ENCODE measurements around the gene STX8. TPM values are rescaled to one million over a fixed set of nuclear protein-coding genes. Genes with fewer than 3 reads are reported as not detected.

The STX8 gene
- polyA plus RNA-seq, 1 donor from 2014 or later: 142 TPM

DNA sequence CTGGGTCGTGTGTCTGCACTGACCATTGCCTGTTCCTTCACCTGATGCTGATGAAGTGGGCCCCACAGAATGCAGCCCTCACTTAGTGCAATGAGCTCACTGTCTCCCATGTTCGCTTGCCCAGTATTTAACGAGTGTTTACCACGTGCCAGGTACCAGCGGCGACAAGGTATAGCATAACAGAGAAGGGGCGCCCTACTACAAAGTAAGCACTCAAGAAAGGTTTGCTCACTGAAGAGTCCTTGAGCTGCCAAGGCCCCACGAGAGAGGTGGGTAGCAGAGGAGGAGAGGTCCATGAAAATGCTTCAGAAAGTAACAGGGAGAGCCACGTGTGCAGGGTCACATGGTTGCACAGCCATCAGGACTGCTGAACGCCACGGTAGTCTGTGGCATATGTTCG lies 324.3 kb downstream of the STX8 start:
- H3K4me1 Mint-ChIP-seq: peaks cover 0 to under 1% (median 0%) of the 10 kb centered on the region in 3 donors
- H3K27ac Mint-ChIP-seq: no peak overlapping the region
- H3K4me3 Mint-ChIP-seq: no peak overlapping the region
- H3K27me3 Mint-ChIP-seq: no peaks in the 10 kb centered on the region
- H3K36me3 Mint-ChIP-seq: peaks cover 9% of the 10 kb centered on the region
- no peaks in the 10 kb centered on the region for H3K9me3 Mint-ChIP-seq

DNA sequence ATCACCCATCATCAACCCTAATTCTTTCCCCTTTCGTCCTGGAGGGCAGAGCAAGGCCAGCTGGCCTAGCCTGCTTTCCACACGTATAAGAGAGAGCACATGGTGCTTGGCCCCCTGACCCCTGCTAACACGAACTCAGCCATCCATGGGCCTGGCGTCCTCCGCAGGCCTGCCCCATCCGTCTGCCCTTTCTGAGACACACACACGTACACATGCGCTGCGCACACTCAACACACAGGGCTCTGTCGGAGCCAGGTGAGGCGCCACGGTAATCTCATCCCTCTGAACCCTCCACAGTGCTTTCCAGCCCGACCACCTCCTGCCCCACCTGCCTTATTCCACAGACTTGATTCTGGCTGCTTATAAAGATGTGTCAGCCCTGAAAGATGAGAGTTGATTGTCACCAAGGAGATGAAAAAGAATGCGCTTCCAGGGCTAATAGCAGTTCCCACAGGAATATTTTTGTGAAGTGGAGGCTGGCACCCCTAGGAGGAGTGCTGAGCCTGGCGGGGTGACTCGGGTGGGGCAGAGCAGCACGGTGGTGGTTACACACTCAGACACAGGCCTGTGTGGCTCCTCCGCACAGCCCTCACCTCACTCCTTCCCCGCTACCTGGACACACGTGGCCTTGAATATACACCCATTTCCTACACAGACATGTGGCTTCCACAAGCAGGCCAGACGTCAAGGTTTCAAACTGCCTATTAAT lies 326.2 kb downstream of the STX8 start:
- Mint-ChIP-seq H3K9me3 (no peaks in the 10 kb centered on the region), H3K36me3 (peaks cover 12% of the 10 kb centered on the region), H3K27ac (no peak overlapping the region), H3K27me3 (no peaks in the 10 kb centered on the region), H3K4me3 (no peak overlapping the region), H3K4me1 (no peaks in the 10 kb centered on the region)

DNA sequence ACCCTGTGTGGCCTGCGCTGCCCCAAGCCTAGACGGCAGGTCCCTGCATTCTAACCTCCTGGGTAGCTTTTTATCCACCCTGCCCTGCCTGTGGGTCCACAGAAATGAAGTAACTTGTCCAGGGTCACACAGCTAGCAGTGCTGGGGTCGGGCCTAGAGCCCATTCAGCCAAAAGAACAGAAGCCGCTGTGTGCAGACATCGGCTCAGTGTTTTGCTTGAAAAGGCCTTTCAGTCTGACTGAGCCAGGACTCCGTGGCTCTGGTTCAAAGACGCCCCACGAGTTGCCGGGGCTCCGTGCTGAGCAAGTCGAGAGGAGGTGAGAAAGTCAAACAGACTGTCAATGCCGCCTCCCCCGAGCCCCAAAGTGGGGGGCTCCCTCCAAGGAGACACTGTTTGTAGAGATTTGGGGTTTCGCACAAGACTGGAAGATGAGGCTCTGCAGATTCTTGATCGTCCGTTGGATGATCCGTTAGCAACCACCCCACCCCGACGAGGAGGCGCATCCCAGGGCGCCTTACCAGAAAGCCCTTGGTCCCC lies 328.1 kb downstream of the STX8 start:
- peak overlapping the region in 1 of 3 donors; percentile 13 for H3K27ac Mint-ChIP-seq
- no peaks in the 10 kb centered on the region for H3K4me1 Mint-ChIP-seq
- peaks cover 6% of the 10 kb centered on the region for H3K36me3 Mint-ChIP-seq
- no peak overlapping the region for H3K4me3 Mint-ChIP-seq
- no peaks in the 10 kb centered on the region for H3K27me3 Mint-ChIP-seq
- H3K9me3 Mint-ChIP-seq: no peaks in the 10 kb centered on the region

DNA sequence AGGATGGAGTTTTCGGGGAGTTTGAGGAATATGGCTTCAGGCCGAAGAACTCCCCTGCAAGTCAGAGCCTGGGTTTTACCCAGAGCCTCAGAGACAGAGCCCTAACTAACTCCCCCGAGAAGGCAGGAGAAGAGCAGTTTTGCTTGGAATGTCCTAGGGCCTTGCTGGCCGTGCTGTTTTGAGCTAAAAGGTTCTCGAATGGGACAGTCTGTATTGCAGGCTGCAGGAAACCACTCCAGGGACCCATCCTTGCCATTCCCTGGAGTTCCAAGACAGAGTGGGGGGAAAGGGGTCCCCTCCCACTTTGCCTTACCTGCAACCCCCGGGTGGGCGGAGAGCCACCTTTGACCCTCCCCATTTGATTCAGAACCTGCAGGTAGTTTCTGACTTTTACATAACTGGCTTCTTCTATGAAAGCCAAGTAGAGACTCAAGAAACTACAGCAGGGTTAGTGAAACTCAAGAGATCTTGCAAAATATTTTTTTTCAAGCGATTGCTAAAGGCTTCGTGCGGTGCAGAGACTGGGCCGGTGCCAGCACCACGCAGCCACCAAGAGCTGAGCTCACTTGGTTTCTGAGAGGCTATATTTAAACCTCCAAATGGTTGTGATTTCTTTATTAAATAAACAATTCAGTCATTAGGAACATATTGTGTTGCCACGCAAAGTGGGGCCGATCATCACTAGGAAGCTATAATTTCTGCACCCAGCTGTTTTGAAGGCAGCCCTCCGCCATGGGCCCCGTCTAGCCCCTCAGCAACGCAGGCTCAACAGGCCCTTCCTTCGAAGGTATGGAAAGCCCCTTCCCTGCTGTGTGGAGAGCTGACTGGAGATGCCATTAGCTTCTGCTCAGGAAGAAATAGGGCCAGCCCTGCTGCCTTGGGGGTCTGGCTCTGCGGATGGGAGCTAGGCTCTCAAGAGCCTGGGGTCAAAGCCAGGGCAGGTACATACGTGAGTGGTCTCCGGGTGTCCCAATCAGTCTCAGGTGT lies 331.3 kb downstream of the STX8 start:
- Mint-ChIP-seq H3K4me1 (peaks cover 0 to 4% (median 1%) of the 10 kb centered on the region in 3 donors), H3K4me3 (no peak overlapping the region), H3K36me3 (peaks cover 5% of the 10 kb centered on the region), H3K27me3 (no peaks in the 10 kb centered on the region), H3K9me3 (no peaks in the 10 kb centered on the region), H3K27ac (no peak overlapping the region)

DNA sequence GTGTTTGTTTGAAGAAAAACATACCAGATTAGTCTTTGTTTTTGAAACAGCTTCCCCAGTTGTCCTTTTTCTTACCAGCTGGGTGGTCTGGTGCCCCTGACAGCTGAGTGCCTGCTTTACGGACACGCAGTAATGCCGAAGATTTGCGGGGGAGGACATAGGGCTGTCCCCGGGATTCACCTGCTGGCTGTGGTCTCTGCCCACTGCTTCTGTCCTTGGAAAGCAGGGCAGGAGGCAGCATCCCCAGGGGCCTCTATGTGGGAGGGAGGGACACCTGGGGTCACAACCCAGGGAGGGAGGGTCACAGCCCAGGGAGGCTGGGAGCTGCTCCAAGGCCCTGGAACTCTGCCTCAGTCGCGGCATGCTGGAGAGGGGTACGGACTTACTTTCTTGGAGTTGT lies 332.6 kb downstream of the STX8 start:
- Mint-ChIP-seq H3K27me3 (no peaks in the 10 kb centered on the region), H3K9me3 (no peaks in the 10 kb centered on the region), H3K4me1 (peaks cover 1 to 6% (median 4%) of the 10 kb centered on the region in 3 donors), H3K27ac (peak overlapping the region in 1 of 3 donors; percentile 39), H3K4me3 (peak overlapping the region in 1 of 4 donors; percentile 20), H3K36me3 (peaks cover 2% of the 10 kb centered on the region)

DNA sequence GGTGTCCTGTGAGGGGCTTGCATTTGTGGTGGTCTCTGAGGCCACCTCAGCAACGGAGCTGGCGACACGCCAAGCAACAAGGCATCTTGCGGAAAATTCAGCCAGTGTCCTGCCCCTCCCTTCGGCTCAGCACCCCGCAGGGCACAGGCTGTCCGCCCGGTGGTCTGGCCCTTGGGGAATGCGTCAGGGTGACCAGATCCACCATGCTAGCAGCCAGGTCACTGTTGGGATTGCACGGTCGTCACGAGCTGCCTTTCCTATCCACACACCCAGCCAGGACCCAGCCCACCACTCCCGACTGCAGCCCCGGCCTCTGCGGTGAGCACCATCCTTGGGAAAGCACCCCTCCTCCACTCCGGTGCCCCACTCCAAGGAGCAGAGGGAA lies 333.1 kb downstream of the STX8 start:
- no peaks in the 10 kb centered on the region for H3K9me3 Mint-ChIP-seq
- peak overlapping the region in 2 of 4 donors; percentile 20 to 72 for H3K4me3 Mint-ChIP-seq
- peak overlapping the region in 2 of 3 donors; percentile 27 to 39 for H3K27ac Mint-ChIP-seq
- peaks cover 1 to 6% (median 4%) of the 10 kb centered on the region in 3 donors for H3K4me1 Mint-ChIP-seq
- H3K27me3 Mint-ChIP-seq: no peaks in the 10 kb centered on the region
- peaks cover 2% of the 10 kb centered on the region for H3K36me3 Mint-ChIP-seq

DNA sequence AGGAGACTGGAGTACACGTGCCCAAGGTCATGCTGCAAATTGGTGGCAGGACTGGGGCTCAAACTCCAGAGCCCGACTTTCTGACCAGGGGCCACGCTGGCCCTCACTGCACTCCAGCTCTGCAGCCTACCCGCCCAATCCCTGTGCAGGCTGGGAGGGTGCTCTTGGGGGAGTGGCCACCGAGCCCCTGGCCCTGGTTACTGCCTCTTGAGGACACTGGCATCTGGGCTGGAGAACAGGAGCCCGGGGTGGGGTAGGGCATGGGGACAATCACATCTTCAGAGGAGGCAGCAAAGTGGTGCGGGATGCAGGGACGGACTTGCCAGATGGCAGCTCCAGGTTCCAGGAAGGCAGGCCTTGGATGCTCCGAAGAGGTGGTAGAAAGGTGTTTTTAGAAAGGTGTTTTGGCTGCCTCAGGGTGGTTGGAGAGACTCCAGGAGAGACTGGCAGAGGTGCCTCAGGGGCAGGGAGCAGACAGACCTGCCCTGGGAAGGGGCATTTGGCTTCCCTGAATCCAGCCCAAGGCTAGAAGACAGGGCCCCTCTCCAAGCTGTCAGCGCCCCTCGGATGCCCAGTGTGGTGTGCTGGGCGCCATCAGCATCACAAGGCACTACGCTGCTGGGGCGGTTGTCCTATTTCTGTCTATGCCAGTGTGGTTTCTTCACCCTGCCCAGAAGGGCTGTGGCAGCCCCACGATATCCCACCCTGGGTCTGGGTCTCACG lies 333.7 kb downstream of the STX8 start:
- Mint-ChIP-seq H3K36me3 (peaks cover 2% of the 10 kb centered on the region), H3K9me3 (no peaks in the 10 kb centered on the region), H3K27me3 (no peaks in the 10 kb centered on the region), H3K4me1 (peaks cover 1 to 6% (median 4%) of the 10 kb centered on the region in 3 donors), H3K27ac (peak overlapping the region in 1 of 3 donors; percentile 39), H3K4me3 (peak overlapping the region; percentile 38 to 79 (median 64))

DNA sequence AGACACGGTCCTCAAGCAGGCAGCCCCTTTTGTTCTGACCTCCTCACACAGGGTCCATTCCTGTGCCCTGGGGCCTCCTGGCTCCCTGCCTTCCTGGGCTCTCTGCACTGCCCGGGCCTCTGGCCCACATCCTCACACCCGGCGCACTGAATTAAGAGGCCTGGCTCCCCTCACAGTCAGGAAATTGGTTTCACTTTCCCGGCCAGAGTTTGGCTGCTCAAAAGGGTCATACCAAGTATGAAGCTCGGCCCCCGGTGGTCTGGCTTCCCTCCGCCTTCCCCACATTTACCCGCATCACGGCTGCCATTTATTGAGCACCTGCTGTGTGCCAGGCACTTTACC lies 334.3 kb downstream of the STX8 start:
- peaks cover 1 to 6% (median 4%) of the 10 kb centered on the region in 3 donors for H3K4me1 Mint-ChIP-seq
- H3K36me3 Mint-ChIP-seq: peaks cover 2% of the 10 kb centered on the region
- no peaks in the 10 kb centered on the region for H3K27me3 Mint-ChIP-seq
- no peaks in the 10 kb centered on the region for H3K9me3 Mint-ChIP-seq
- peak overlapping the region; percentile 8 to 47 (median 25) for H3K27ac Mint-ChIP-seq
- peak overlapping the region; percentile 17 to 79 (median 64) for H3K4me3 Mint-ChIP-seq

DNA sequence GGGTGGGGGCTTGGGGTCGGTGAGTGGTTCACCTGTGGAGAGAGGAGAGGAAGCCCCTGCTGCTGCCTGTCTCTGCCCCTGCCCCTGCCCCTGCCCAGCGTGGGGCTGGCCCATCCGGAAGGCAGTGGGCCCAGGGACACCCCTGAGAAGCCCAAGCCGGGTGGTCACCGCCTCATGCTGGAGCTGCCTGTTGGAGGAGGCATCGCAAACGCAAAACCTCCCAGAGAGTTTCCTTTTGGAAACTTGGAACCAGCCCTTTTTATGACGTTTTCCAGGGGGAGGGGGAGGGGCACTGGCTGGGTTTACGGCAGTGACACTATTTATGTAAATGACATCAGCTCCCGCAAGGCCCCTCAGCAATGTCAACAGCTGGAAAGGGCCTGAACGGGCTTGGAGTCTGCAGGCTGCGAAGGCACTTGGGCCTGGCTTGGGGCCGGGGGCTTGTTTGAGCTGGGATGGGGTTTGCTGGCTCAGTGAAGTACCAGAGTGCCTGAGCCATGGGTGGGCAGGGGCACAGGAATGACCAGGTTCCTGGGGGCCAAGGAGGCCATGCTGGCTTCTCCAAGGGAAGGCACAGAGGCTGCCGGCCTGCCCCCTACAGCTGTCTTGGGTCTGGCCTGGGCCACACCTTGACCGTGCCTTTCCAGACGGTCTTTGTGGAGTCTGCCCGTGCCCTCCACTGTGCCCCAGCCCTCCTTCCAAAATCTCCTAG lies 334.8 kb downstream of the STX8 start:
- H3K27ac Mint-ChIP-seq: peak overlapping the region in 2 of 3 donors; percentile 32 to 47

DNA sequence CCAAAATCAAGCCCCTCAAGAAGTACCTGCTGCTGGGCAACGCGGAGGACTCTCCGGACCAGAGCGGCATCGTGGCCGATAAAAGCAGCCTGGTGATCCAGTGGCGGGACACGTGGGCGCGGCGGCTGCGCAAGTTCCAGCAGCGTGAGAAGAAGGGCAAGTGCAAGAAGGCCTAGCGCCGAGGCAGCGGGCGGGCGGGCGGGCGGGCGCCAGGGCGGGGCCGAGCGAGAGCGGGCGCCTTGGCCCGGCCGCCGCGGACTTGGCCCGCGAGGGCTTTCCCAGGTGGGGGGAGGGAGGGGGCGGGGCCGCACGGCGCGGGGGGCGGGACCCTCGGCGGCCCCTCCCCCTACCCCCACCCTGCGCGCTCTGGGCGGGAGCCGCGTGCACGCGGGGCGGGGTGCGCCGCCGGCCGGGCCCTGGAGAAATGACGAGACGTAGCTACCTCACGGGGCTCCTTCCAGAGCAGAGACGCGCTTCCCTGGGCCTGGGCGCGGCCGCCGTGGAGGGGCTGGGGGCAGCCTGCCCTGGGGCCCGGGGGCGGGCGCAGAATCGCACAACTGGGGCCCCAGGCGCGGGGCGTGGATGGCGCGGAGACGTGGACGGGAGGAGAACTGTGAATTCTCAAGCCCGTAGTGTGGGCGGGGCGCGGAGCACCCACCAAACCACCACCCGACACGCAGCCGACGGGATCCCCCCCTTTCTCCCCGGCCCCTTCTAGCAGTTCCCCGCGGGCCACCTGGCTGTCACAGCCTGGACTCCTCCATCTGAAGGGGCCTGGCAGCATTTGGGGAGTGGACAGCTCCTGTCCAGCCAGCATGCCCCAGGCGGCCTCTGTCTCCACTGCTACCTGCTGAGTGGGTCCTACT lies 335.6 kb downstream of the STX8 start:
- H3K27me3 Mint-ChIP-seq: peaks cover 4% of the 10 kb centered on the region
- H3K9me3 Mint-ChIP-seq: no peaks in the 10 kb centered on the region
- no peaks in the 10 kb centered on the region for H3K36me3 Mint-ChIP-seq
- peak overlapping the region; percentile 76 to 93 (median 88) for H3K4me3 Mint-ChIP-seq
- H3K4me1 Mint-ChIP-seq: peaks cover 1 to 6% (median 4%) of the 10 kb centered on the region in 3 donors
- H3K27ac Mint-ChIP-seq: peak overlapping the region in 2 of 3 donors; percentile 32 to 47

More for the DNA sequence above, 334.8 kb downstream of the STX8 start:
- Mint-ChIP-seq H3K27me3 (no peaks in the 10 kb centered on the region), H3K9me3 (no peaks in the 10 kb centered on the region), H3K4me3 (peak overlapping the region; percentile 57 to 63 (median 62)), H3K36me3 (peaks cover under 1% of the 10 kb centered on the region), H3K4me1 (peaks cover 1 to 6% (median 4%) of the 10 kb centered on the region in 3 donors)

DNA sequence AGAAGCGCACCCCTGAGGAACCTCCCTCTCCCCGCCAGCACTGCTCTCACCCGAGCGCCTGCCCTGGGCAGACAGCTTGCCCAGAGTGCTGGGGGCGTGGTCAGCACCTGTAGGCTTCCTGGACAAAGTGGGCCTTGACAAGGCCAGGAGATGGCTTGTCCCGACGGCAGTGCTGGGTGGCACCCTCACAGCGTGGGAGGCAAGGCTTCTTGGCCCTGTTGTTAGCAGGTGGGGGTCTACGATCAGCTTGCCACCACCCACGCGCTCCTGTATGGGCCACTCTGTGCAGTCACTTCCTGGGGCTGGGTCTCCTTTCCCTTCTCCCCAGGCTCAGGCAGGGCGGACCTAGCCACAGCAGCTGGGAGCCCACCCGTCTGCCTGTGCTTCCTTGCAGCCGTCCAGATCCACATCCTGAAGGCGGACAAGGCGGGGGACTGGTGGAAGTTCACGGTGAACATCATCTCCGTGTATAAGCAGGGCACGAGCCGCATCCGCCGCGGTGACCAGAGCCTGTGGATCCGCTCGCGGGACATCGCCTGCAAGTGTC lies 336.3 kb downstream of the STX8 start:
- Mint-ChIP-seq H3K27me3 (peaks cover 4% of the 10 kb centered on the region), H3K9me3 (no peaks in the 10 kb centered on the region), H3K4me1 (peaks cover 1 to 6% (median 4%) of the 10 kb centered on the region in 3 donors), H3K4me3 (peak overlapping the region; percentile 76 to 93 (median 88)), H3K36me3 (no peaks in the 10 kb centered on the region), H3K27ac (peak overlapping the region in 1 of 3 donors; percentile 65)

DNA sequence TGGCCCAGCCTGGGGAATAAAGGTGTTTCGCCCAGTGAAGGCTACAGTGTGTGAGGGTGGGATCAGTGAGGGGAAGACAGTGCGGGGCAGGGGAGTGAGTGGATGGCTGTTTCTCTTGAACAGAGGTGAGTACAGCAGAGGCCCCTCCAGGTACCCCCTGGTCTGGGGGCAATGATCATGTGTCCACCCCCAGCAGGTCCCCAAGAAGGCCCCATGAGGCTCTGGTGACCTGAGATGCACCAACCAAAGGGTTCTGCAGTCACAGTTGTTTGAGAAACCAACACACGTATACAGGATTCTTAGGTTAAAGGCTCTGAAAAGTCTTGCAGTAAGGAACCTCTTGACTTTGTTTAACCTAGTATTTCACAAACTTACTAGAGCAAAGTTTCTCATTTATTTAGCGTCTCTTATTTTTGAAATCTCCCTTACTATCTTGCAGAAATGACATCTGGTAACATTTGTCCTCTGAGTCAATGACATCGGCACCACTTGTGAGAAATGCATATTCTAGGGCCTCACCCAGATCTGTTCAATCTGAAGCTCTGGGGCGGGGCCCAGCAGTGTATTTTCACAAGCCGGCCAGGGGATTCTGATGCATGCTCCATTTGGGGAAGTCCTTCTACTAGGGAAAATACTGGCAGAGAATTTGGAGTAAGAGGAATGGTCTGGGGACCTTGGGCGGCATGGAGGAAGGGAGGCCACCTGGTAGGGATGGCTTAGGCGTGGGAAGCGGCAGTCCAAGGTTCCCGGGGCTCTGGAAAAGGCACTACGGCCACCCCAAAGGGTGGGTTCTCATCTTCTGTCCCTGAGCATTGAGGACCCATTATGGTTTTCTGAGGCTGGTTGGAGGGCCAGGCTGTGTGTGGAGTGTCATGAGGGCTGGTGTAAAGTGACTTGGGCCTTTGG lies 337.0 kb downstream of the STX8 start:
- H3K4me1 Mint-ChIP-seq: peaks cover 1 to 6% (median 4%) of the 10 kb centered on the region in 3 donors
- no peaks in the 10 kb centered on the region for H3K36me3 Mint-ChIP-seq
- H3K27ac Mint-ChIP-seq: peak overlapping the region in 2 of 3 donors; percentile 65 to 84
- H3K9me3 Mint-ChIP-seq: no peaks in the 10 kb centered on the region
- peak overlapping the region; percentile 9 to 93 (median 82) for H3K4me3 Mint-ChIP-seq
- H3K27me3 Mint-ChIP-seq: peaks cover 5% of the 10 kb centered on the region
